HL-60 (cell line): ENCODE results near the gene CHST11.

ENCODE experiments used
- CTCF ChIP-seq: IDR thresholded peaks from one replicate; pipeline ENCODE4 v1.5.1; 2011; ENCODE audit warnings: low read length, control low read depth, inconsistent platforms; ENCODE audit not compliant: insufficient read depth
- POLR2AphosphoS5 ChIP-seq: IDR thresholded peaks from 2 replicates; pipeline ENCODE4 v1.6.1; 2012; ENCODE audit warnings: low read depth
- REST ChIP-seq: IDR thresholded peaks from 2 replicates; pipeline ENCODE4 v1.6.1; 2012; ENCODE audit warnings: low read depth; ENCODE audit not compliant: insufficient replicate concordance

- TF ChIP-seq CTCF, result no peak
- TF ChIP-seq REST, result no peak
- TF ChIP-seq POLR2AphosphoS5, result no peak
Observed at GRCh38 chr12:104682790-104683279, 226.1 kb downstream of the CHST11 start.
